ENCODE measurements around the gene SLC17A2. TPM values are rescaled to one million over a fixed set of nuclear protein-coding genes. Genes with fewer than 3 reads are reported as not detected.

The SLC17A2 gene
- total RNA-seq, 4 donors from 2014 or later = not detected

- WGBS = 79% methylated on average over 3 of the region's 3 CpGs
- DNase-seq (ENCODE audit: extremely low spot score) = no peak
- TF ChIP-seq POLR2AphosphoS5 (IDR thresholded peaks at IDR 0.05) (no peak), CTCF (IDR thresholded peaks at IDR 0.05) (no peak), EP300 (IDR thresholded peaks at IDR 0.05) (no peak)
- Histone ChIP-seq H3K27ac (replicated peaks in 1 of 4) (no peak overlapping the region), H3K27me3 (peaks cover 0 to 8% (median 0%) of the 10 kb centered on the region in 4 donors), H3K36me3 (no peaks in the 10 kb centered on the region), H3K4me1 (no peaks in the 10 kb centered on the region), H3K4me3 (no peak overlapping the region), H3K9me3 (no peaks in the 10 kb centered on the region)
- intact Hi-C loops (cut with DNase I) = no loop called here
Observed at GRCh38 chr6:25875926-25876602, 54.4 kb downstream of the SLC17A2 start.

DNA sequence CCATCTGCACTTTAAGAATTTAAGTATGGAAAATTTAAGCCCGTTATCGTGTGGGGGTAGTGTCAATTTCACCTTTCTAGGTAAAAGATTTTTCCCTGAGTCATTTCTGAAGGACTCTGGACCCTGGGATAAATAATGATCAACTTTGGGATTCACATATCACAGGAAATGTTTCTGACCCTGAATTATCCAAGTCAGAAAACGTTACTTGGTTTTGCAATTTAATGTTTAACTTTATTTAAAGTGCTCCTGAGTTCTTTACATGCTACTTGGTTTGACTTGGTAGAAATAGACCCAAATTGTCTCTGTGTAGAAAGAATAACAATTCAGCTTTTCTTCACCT is 55.0 kb downstream of the SLC17A2 start:
- Histone ChIP-seq H3K9me3 (no peaks in the 10 kb centered on the region), H3K4me3 (no peak overlapping the region), H3K36me3 (no peaks in the 10 kb centered on the region), H3K27me3 (peaks cover 0 to 8% (median 0%) of the 10 kb centered on the region in 4 donors), H3K27ac (replicated peaks in 1 of 4) (no peak overlapping the region), H3K4me1 (no peaks in the 10 kb centered on the region)
- 72% methylated on average over 3 of the region's 3 CpGs for WGBS
- no peak for DNase-seq (ENCODE audit: extremely low spot score)
- no peak for TF ChIP-seq EP300 (IDR thresholded peaks at IDR 0.05)
- TF ChIP-seq POLR2AphosphoS5 (IDR thresholded peaks at IDR 0.05) = no peak
- TF ChIP-seq CTCF (IDR thresholded peaks at IDR 0.05) = no peak
- intact Hi-C loops (cut with DNase I) = no loop called here

- Histone ChIP-seq H3K4me3 (no peak overlapping the region), H3K36me3 (no peaks in the 10 kb centered on the region), H3K9me3 (no peaks in the 10 kb centered on the region), H3K27me3 (peaks cover 0 to 8% (median 0%) of the 10 kb centered on the region in 4 donors), H3K4me1 (no peaks in the 10 kb centered on the region), H3K27ac (replicated peaks in 1 of 4) (no peak overlapping the region)
- DNase-seq (ENCODE audit: extremely low spot score) = no peak
- intact Hi-C loops (cut with DNase I) = no loop called here
- TF ChIP-seq POLR2AphosphoS5 (IDR thresholded peaks at IDR 0.05) (no peak), EP300 (IDR thresholded peaks at IDR 0.05) (no peak)
- WGBS = 87% methylated on average over 3 of the region's 3 CpGs
Observed at GRCh38 chr6:25874822-25875562, 55.5 kb downstream of the SLC17A2 start.

GRCh38 chr6:25874118-25874517 is 56.4 kb downstream of the SLC17A2 start, which contains the start of gene SLC17A3:
TSS of gene SLC17A3 (minus strand) at chr6:25874243. CDS start at chr6:25868387, 5,856 bp downstream.
- 80% methylated on average over 3 of the region's 3 CpGs for WGBS
- H3K9me3 ChIP-seq = no peaks in the 10 kb centered on the region
- TF ChIP-seq CTCF (IDR thresholded peaks at IDR 0.05) (no peak), POLR2A (IDR thresholded peaks at IDR 0.05; ENCODE audit: low read depth) (no peak), POLR2AphosphoS5 (IDR thresholded peaks at IDR 0.05) (no peak), EP300 (IDR thresholded peaks at IDR 0.05) (no peak)
- no peaks in the 10 kb centered on the region for H3K36me3 ChIP-seq
- intact Hi-C loops (cut with DNase I) = no loop called here
- H3K4me1 ChIP-seq = no peaks in the 10 kb centered on the region
- DNase-seq (ENCODE audit: extremely low spot score) = no peak
- peaks cover 0 to 8% (median 0%) of the 10 kb centered on the region in 4 donors for H3K27me3 ChIP-seq
- no peak within 1 kb of the TSS for H3K4me3 ChIP-seq
- H3K27ac ChIP-seq (replicated peaks in 1 of 4) = no peak within 1 kb of the TSS

- WGBS = 97% methylated on average over 1 of the region's 1 CpG
- peaks cover 0 to 8% (median 0%) of the 10 kb centered on the region in 4 donors for H3K27me3 ChIP-seq
- no peak overlapping the region for H3K4me3 ChIP-seq
- no peak for DNase-seq (ENCODE audit: extremely low spot score)
- H3K4me1 ChIP-seq = no peaks in the 10 kb centered on the region
- intact Hi-C loops (cut with DNase I) = no loop called here
- no peak overlapping the region for H3K27ac ChIP-seq (replicated peaks in 1 of 4)
- no peaks in the 10 kb centered on the region for H3K36me3 ChIP-seq
- no peak for TF ChIP-seq CTCF (IDR thresholded peaks at IDR 0.05)
- no peak for TF ChIP-seq POLR2A (IDR thresholded peaks at IDR 0.05; ENCODE audit: low read depth)
- TF ChIP-seq EP300 (IDR thresholded peaks at IDR 0.05) = no peak
- no peaks in the 10 kb centered on the region for H3K9me3 ChIP-seq
Observed at GRCh38 chr6:25872814-25873213, 57.7 kb downstream of the SLC17A2 start.

Measured in esophagus muscularis mucosa (tissue), 4 donors.